ENCODE results near the gene LAP3. TPM values are rescaled to one million over a fixed set of nuclear protein-coding genes. Genes with fewer than 3 reads are reported as not detected.

Gene LAP3
- total and polyA plus RNA-seq, 12 donors, result 21.9 to 222 (median 64.4) TPM

DNA sequence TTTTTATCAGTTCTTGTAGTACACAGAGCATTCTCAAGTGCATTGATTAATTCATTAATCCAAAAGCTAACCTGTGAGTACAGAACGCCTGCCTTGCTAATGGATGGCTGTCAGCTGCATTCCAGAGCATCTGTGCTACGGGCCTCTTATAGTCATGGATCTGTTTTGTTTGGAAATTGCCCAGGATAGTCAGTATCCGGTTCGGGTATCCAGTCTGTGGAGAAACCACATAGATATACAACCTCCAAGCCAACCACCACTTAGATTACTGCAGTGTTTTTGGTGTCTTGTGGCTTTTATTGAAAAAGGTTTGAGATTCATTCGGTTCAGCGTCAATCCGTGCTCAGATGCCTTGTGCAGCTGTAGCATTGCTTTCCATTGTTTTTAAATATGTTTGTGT, 4.0 kb downstream of the LAP3 start:
- TF ChIP-seq, protein P1, sequence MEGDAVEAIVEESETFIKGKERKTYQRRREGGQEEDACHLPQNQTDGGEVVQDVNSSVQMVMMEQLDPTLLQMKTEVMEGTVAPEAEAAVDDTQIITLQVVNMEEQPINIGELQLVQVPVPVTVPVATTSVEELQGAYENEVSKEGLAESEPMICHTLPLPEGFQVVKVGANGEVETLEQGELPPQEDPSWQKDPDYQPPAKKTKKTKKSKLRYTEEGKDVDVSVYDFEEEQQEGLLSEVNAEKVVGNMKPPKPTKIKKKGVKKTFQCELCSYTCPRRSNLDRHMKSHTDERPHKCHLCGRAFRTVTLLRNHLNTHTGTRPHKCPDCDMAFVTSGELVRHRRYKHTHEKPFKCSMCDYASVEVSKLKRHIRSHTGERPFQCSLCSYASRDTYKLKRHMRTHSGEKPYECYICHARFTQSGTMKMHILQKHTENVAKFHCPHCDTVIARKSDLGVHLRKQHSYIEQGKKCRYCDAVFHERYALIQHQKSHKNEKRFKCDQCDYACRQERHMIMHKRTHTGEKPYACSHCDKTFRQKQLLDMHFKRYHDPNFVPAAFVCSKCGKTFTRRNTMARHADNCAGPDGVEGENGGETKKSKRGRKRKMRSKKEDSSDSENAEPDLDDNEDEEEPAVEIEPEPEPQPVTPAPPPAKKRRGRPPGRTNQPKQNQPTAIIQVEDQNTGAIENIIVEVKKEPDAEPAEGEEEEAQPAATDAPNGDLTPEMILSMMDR (IDR thresholded peaks at IDR 0.05), result no peak
- H3K36me3 ChIP-seq, result peaks cover 0 to 71% (median 46%) of the 10 kb centered on the region in 9 donors
- intact Hi-C loops (cut with DNase I), result loop anchor here in 1 of 10 donors (2.0 kb wide), 1 partner anchor 34 kb away; the partner anchor contains the start of gene MED28
- peak overlapping the region in 9 of 10 donors; percentile 5 to 98 (median 92) for H3K27ac ChIP-seq
- 54 to 61% methylated on average over 7 of the region's 7 CpGs for WGBS, 2 donors
- no peaks in the 10 kb centered on the region for H3K9me3 ChIP-seq
- H3K4me1 ChIP-seq, result peaks cover 0 to 73% (median 41%) of the 10 kb centered on the region in 9 donors
- ATAC-seq (no peak), DNase-seq (no peak)
- no peaks in the 10 kb centered on the region for H3K27me3 ChIP-seq
- peak overlapping the region in 7 of 10 donors; percentile 17 to 100 (median 68) for H3K4me3 ChIP-seq

DNA sequence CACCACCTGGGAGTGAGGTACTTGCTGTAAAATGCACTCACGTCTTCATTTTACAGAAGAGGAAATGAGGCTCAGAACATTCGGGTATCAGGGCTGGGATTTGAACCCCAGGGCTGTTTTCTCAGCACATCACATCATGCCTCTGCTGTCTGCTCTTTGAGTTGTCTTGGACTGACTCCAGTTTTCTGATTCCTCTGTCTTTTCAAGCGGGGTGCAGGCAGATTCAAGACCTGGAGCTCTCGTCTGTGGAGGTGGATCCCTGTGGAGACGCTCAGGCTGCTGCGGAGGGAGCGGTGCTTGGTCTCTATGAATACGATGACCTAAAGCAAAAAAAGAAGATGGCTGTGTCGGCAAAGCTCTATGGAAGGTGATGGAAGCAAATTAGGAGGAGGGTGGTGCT, 6.3 kb downstream of the LAP3 start:
- no peak overlapping the region for H3K4me3 ChIP-seq
- TF ChIP-seq, protein P1 (IDR thresholded peaks at IDR 0.05), result no peak
- no peak overlapping the region for H3K27ac ChIP-seq
- intact Hi-C loops (cut with DNase I), result no loop called here
- H3K4me1 ChIP-seq, result peaks cover 0 to 67% (median 32%) of the 10 kb centered on the region in 9 donors
- no peaks in the 10 kb centered on the region for H3K27me3 ChIP-seq
- H3K9me3 ChIP-seq, result no peaks in the 10 kb centered on the region
- WGBS, 2 donors, result 86 to 91% methylated on average over 9 of the region's 9 CpGs
- DNase-seq (no peak), ATAC-seq (no peak)
- peaks cover 0 to 94% (median 65%) of the 10 kb centered on the region in 9 donors for H3K36me3 ChIP-seq

DNA sequence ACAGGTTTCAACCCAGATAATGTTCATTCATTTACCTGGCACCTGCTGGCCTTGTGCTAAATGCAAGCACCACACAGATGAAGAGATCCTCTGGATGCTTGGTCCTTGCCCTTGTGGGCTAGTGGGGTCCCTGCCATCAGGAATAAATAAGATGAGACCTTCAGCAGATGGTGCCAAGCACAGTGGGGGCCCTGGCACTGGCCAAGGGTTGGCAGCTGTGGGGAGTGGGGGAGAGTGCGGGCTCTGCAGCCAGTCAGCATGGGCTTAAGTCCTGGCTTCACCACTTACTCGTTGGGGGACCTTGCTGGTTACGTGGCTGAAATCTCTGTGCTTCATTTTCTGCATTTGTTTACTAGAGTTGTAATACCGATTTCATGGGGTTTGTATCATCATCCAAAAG, 6.9 kb downstream of the LAP3 start:
- H3K27me3 ChIP-seq, result no peaks in the 10 kb centered on the region
- ATAC-seq (no peak), DNase-seq (no peak)
- intact Hi-C loops (cut with DNase I), result no loop called here
- no peak overlapping the region for H3K27ac ChIP-seq
- H3K36me3 ChIP-seq, result peaks cover 0 to 99% (median 72%) of the 10 kb centered on the region in 9 donors
- H3K4me3 ChIP-seq, result no peak overlapping the region
- 94% methylated on average over 4 of the region's 4 CpGs for WGBS, 2 donors
- H3K4me1 ChIP-seq, result peaks cover 0 to 60% (median 27%) of the 10 kb centered on the region in 9 donors
- no peaks in the 10 kb centered on the region for H3K9me3 ChIP-seq
- TF ChIP-seq, protein P1 (IDR thresholded peaks at IDR 0.05), result no peak

DNA sequence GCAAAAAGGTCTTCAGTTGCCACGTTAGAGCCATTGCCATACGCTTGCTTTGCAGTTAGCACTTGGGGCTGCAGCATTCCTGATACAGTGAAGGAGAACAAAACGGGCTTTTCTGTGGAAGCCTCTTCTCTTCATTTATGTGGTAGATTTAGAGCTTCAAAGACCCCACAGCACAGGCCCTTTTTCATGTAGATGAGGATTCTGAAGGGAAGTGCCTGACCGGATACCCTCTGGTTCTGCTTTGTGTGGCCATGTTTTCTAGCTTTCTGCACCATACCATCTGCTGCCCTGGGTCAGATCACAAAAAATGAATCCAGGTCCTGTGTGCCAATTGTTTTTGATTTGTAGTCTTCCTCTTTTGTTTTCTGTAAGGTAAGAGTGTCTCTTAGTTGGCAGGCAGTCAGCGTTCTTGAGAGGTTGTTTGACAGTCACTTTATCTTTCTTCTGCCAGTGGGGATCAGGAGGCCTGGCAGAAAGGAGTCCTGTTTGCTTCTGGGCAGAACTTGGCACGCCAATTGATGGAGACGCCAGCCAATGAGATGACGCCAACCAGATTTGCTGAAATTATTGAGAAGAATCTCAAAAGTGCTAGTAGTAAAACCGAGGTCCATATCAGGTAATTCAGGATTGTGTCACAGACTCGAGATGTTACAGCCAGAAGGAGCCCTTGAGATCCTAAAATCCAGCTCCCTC, 7.7 kb downstream of the LAP3 start:
- WGBS, 2 donors, result 91 to 92% methylated on average over 10 of the region's 10 CpGs
- Histone ChIP-seq H3K36me3 (peaks cover 0 to 100% (median 78%) of the 10 kb centered on the region in 9 donors), H3K4me3 (no peak overlapping the region), H3K4me1 (peaks cover 0 to 53% (median 21%) of the 10 kb centered on the region in 9 donors), H3K27me3 (no peaks in the 10 kb centered on the region), H3K27ac (no peak overlapping the region), H3K9me3 (no peaks in the 10 kb centered on the region)
- TF ChIP-seq, protein P1 (IDR thresholded peaks at IDR 0.05), result no peak
- ATAC-seq (no peak), DNase-seq (no peak)
- intact Hi-C loops (cut with DNase I), result no loop called here
